OCI-LY3 (cell line): ENCODE measurements around the gene CEACAM5.
"Not testable (repeated sequence)": the region's sequence is repeated elsewhere in the genome, so short reads cannot be mapped to it uniquely, and the experiment has no call there.

Experiments
- H2AFZ ChIP-seq: fragments of 200-600, 300-600 bp; shearing (Covaris generic); 2 replicates; pipeline ENCODE4 v1.6.0; 2014; ENCODE audit warnings: antibody characterized with exemption, low read depth, low read length
- H3K27ac ChIP-seq: fragments of 200-600, 300-600 bp; sonication (generic); 2 replicates; pipeline ENCODE4 v1.5.1; 2014; ENCODE audit warnings: mild to moderate bottlenecking, low read length, moderate library complexity, mixed read lengths
- H3K27me3 ChIP-seq: fragments of 200-600, 300-600 bp; sonication (generic); 2 replicates; pipeline ENCODE4 v1.6.1; 2014; ENCODE audit warnings: low read depth, low read length, mixed read lengths
- H3K36me3 ChIP-seq: fragments of 200-600, 300-600 bp; sonication (generic); replicated peaks from 2 replicates; pipeline ENCODE3; 2014; ENCODE audit warnings: low read depth, low read length, mixed read lengths
- H3K4me1 ChIP-seq: fragments of 300-600, 200-600 bp; sonication (generic); 2 replicates; pipeline ENCODE4 v1.6.1; 2014; ENCODE audit warnings: low read length, mixed read lengths
- H3K4me2 ChIP-seq: fragments of 200-600, 300-600 bp; sonication (generic); 2 replicates; pipeline ENCODE4 v1.6.1; 2014; ENCODE audit warnings: low read length, mixed read lengths
- H3K4me3 ChIP-seq: fragments of 300-600, 200-600 bp; sonication (generic); 2 replicates; pipeline ENCODE4 v1.5.1; 2014; ENCODE audit warnings: antibody characterized with exemption, mild to moderate bottlenecking, low read length, moderate library complexity
- H3K79me2 ChIP-seq: fragments of 300-600, 200-600 bp; shearing (Covaris generic); 2 replicates; pipeline ENCODE4 v1.6.1; 2014; ENCODE audit warnings: mild to moderate bottlenecking, low read length, mixed read lengths
- H3K9ac ChIP-seq: fragments of 300-600, 200-600 bp; shearing (Covaris generic); 2 replicates; pipeline ENCODE4 v1.6.0; 2014; ENCODE audit warnings: mild to moderate bottlenecking, low read length, moderate library complexity
- H3K9me3 ChIP-seq: fragments of 200-600, 300-600 bp; shearing (Covaris generic); 2 replicates; pipeline ENCODE4 v1.6.1; 2014; ENCODE audit warnings: low read length, mixed read lengths; ENCODE audit not compliant: insufficient read depth
- H4K20me1 ChIP-seq: fragments of 200-600, 300-600 bp; sonication (generic); 2 replicates; pipeline ENCODE4 v1.6.1; 2016; ENCODE audit warnings: low read length, mixed read lengths; ENCODE audit not compliant: insufficient read depth
- CTCF ChIP-seq: fragments of 200-600, 300-600 bp; sonication (generic); IDR thresholded peaks from 2 replicates; pipeline ENCODE4 v1.5.1; 2014; ENCODE audit warnings: antibody characterized with exemption, low read length, low read depth
- EZH2phosphoT487 ChIP-seq: fragments of 200-600 bp; shearing (Covaris generic); IDR thresholded peaks from 2 replicates; pipeline ENCODE4 v1.6.1; 2018; ENCODE audit warnings: antibody characterized with exemption, mixed run types, low read depth

The CEACAM5 gene

GRCh38 chr19:41767115-41767514 lies 58.7 kb downstream of the CEACAM5 start:
- Histone ChIP-seq H3K36me3 (no peaks in the 10 kb centered on the region), H3K4me3 (no peak overlapping the region), H4K20me1 (no peaks in the 10 kb centered on the region), H3K27me3 (peaks cover 55% of the 10 kb centered on the region), H3K4me2 (no peak overlapping the region), H3K4me1 (no peaks in the 10 kb centered on the region), H3K9ac (no peak overlapping the region), H2AFZ (no peak overlapping the region), H3K9me3 (no peaks in the 10 kb centered on the region), H3K79me2 (no peaks in the 10 kb centered on the region), H3K27ac (no peak overlapping the region)
- TF ChIP-seq EZH2phosphoT487 = no peak
- TF ChIP-seq CTCF = no peak

GRCh38 chr19:41768105-41768504 lies 59.7 kb downstream of the CEACAM5 start:
- H3K79me2 ChIP-seq, H3K4me2 ChIP-seq, H3K9ac ChIP-seq, H3K4me1 ChIP-seq, H3K27ac ChIP-seq, H3K4me3 ChIP-seq, H3K9me3 ChIP-seq, H2AFZ ChIP-seq, H3K36me3 ChIP-seq, H4K20me1 ChIP-seq: not testable (repeated sequence)
- peaks cover 54% of the 10 kb centered on the region for H3K27me3 ChIP-seq

- Histone ChIP-seq H2AFZ (no peak overlapping the region), H3K4me3 (no peak overlapping the region), H3K27me3 (peaks cover 43% of the 10 kb centered on the region), H4K20me1 (no peaks in the 10 kb centered on the region), H3K9me3 (no peaks in the 10 kb centered on the region), H3K27ac (no peak overlapping the region), H3K79me2 (no peaks in the 10 kb centered on the region), H3K9ac (no peak overlapping the region), H3K4me1 (no peaks in the 10 kb centered on the region), H3K36me3 (no peaks in the 10 kb centered on the region), H3K4me2 (no peak overlapping the region)
- TF ChIP-seq CTCF = no peak
- no peak for TF ChIP-seq EZH2phosphoT487
Observed at GRCh38 chr19:41769608-41770007, 61.2 kb downstream of the CEACAM5 start.

- Histone ChIP-seq H3K79me2 (no peaks in the 10 kb centered on the region), H2AFZ (no peak overlapping the region), H3K27me3 (peaks cover 35% of the 10 kb centered on the region), H4K20me1 (no peaks in the 10 kb centered on the region), H3K36me3 (no peaks in the 10 kb centered on the region), H3K4me2 (no peak overlapping the region), H3K4me1 (no peaks in the 10 kb centered on the region), H3K27ac (no peak overlapping the region), H3K4me3 (no peak overlapping the region), H3K9ac (no peak overlapping the region), H3K9me3 (no peaks in the 10 kb centered on the region)
- no peak for TF ChIP-seq EZH2phosphoT487
- no peak for TF ChIP-seq CTCF
Observed at GRCh38 chr19:41771410-41771809, 63.0 kb downstream of the CEACAM5 start.

GRCh38 chr19:41774515-41774980 lies 66.1 kb downstream of the CEACAM5 start:
- H3K4me1 ChIP-seq = no peaks in the 10 kb centered on the region
- H3K27me3 ChIP-seq = peaks cover 50% of the 10 kb centered on the region
- no peak overlapping the region for H3K4me2 ChIP-seq
- no peak overlapping the region for H3K27ac ChIP-seq
- no peak overlapping the region for H3K9ac ChIP-seq
- no peak overlapping the region for H2AFZ ChIP-seq
- H3K9me3 ChIP-seq = no peaks in the 10 kb centered on the region
- no peaks in the 10 kb centered on the region for H4K20me1 ChIP-seq
- no peaks in the 10 kb centered on the region for H3K36me3 ChIP-seq
- no peaks in the 10 kb centered on the region for H3K79me2 ChIP-seq
- H3K4me3 ChIP-seq = no peak overlapping the region
- TF ChIP-seq EZH2phosphoT487 = no peak
- no peak for TF ChIP-seq CTCF
